ENCODE measurements around the gene DHX30. TPM values are rescaled to one million over a fixed set of nuclear protein-coding genes. Genes with fewer than 3 reads are reported as not detected.

DHX30 gene
- total RNA-seq, 1 donor from 2014 or later, result 68.7 TPM

DNA sequence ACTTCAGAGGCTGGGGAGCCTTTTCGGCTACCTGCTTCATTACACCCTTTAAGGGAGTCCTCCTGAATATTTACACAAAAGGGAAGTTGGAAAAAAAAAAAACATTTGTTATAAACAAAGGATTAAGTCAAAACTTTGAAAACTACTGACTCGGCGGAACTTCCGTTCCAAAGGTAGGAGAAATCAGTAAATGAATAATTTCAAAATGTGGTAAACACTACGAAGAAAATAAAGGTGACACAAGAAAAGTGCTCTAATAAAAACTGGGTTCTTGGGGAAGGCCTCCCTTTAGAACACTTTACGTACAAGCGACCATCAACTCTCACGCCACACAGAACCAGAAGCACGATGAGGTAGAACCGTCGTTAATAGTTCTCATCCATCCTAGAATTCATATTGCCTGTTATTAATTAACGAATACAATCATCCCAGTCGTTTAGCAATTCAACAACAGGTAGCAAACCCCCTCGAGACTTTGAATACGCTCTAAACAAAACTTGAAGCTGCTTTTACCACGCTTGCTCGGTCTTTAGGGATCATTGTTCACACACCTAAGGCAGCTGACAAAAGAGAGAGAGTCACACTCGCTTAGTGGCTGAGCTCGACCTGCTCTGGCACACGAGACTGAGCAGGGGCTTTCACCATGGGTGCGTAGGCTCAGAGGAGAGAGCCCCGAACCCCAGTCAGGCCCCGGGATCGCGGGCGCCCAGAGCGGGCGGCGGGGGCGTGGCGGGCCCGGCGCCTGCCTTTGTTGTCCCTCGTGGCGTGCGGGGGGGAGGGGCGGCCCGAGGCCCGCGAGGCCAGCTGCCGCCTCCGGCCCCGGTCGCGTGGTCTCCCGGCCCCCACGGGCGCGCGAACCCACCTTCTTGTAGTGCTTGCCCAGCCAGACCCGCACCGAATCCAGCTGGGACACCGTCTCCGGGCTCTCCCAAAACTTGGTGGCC lies 21.9 kb upstream of the DHX30 start:
- Mint-ChIP-seq H3K36me3 (ENCODE audit: low read depth, unreplicated experiment) (peaks cover 11% of the 10 kb centered on the region), H3K27me3 (ENCODE audit: unreplicated experiment) (peaks cover 17% of the 10 kb centered on the region), H3K9me3 (ENCODE audit: unreplicated experiment) (no peaks in the 10 kb centered on the region), H3K4me1 (ENCODE audit: unreplicated experiment) (peaks cover 21% of the 10 kb centered on the region), H3K4me3 (ENCODE audit: unreplicated experiment) (peak overlapping the region; percentile 99), H3K27ac (ENCODE audit: unreplicated experiment) (peak overlapping the region; percentile 98)
- peak; percentile 65 for DNase-seq (ENCODE audit: low spot score)
- TF ChIP-seq, protein P1, sequence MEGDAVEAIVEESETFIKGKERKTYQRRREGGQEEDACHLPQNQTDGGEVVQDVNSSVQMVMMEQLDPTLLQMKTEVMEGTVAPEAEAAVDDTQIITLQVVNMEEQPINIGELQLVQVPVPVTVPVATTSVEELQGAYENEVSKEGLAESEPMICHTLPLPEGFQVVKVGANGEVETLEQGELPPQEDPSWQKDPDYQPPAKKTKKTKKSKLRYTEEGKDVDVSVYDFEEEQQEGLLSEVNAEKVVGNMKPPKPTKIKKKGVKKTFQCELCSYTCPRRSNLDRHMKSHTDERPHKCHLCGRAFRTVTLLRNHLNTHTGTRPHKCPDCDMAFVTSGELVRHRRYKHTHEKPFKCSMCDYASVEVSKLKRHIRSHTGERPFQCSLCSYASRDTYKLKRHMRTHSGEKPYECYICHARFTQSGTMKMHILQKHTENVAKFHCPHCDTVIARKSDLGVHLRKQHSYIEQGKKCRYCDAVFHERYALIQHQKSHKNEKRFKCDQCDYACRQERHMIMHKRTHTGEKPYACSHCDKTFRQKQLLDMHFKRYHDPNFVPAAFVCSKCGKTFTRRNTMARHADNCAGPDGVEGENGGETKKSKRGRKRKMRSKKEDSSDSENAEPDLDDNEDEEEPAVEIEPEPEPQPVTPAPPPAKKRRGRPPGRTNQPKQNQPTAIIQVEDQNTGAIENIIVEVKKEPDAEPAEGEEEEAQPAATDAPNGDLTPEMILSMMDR (IDR thresholded peaks at IDR 0.05; ENCODE audit: unreplicated experiment), result no peak

DNA sequence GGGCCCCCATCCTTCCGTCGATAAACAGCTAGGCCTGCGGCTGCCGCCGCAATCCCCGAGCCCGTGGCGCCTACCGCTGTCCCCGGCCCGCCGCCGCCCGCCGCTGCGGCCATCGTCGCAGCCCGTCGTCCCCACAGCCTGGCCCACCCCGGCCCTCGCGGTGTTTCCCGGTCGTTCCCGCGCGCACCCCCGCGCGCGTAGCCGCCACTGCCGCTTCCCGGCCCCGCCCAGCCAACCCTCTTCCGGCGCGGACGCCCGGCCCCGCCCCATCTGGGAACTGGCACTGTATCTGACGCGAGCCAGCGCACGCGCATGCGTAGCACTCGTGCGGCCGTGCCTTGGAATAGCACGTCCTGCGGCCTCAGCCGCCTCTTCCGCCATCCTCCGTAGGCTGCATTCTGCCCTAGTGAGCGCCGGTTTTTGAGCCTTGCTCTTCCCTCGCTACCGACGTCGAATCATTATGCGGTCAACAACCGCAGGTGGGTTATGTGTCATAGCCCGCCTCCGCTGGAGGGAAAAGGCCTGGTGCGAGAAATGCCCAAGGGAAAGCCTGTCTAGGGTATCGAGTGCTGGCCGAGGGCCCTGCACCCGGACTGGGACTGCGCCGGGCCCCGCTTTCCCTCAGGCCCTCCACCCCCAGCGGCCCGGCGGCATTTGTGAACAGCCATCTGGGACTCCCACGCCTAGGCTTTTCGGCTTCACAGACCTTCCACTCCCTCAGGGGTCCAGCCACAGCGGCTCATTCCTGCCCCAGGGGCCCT lies 21.1 kb upstream of the DHX30 start, which contains the start of gene SMARCC1:
SMARCC1 (minus strand) TSS at position 209 of the 761 bp plus-strand sequence; CDS start at position 113, 96 bp downstream.
- no peaks in the 10 kb centered on the region for H3K9me3 Mint-ChIP-seq (ENCODE audit: unreplicated experiment)
- peaks cover 21% of the 10 kb centered on the region for H3K4me1 Mint-ChIP-seq (ENCODE audit: unreplicated experiment)
- peak within 1 kb of the TSS; percentile 99 for H3K4me3 Mint-ChIP-seq (ENCODE audit: unreplicated experiment)
- H3K27me3 Mint-ChIP-seq (ENCODE audit: unreplicated experiment), result peaks cover 17% of the 10 kb centered on the region
- TF ChIP-seq, protein P1 (IDR thresholded peaks at IDR 0.05; ENCODE audit: unreplicated experiment), result no peak
- H3K27ac Mint-ChIP-seq (ENCODE audit: unreplicated experiment), result peak within 1 kb of the TSS; percentile 99
- DNase-seq (ENCODE audit: low spot score), result peak; percentile 99
- peaks cover 11% of the 10 kb centered on the region for H3K36me3 Mint-ChIP-seq (ENCODE audit: low read depth, unreplicated experiment)

DNA sequence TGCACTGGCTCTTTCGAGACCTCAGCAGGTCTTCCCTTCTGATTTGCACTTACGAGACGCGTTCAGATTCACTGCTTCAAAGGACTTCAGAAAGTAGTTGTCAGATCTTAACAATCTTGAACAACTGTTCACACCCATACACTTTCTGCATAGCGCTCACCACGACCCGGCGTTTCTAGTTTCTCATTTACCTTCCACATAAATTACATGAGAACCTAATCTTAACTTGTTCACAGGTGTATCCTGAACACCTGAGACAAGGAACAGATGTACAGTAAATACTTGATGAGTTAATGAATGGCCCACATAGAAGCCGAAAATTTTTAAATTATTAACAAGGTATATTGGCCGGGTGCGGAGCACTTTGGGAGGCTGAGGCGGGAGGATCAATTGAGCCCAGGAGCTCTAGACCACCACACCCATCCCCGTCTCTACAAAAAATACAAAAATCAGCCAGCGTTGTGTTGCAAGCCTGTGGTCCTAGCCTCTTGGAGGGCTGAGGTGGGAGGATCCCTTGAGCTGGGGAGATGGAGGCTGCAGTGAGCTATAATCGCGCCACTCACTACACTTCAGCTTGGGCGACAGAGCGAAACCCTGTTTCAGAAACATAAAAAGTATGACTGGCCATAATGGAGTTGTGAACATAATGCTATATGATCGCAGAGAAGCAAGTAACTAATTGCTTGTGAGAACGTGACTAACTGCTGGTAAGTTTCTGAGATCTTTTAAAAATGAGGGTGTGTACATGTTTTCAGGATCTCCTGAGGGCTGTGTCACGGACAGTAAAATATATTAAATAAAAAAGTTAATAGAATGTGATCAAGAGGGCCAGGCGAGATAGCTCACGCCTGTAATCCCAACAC lies 20.3 kb upstream of the DHX30 start:
- peaks cover 21% of the 10 kb centered on the region for H3K4me1 Mint-ChIP-seq (ENCODE audit: unreplicated experiment)
- H3K27me3 Mint-ChIP-seq (ENCODE audit: unreplicated experiment), result peaks cover 17% of the 10 kb centered on the region
- peaks cover 11% of the 10 kb centered on the region for H3K36me3 Mint-ChIP-seq (ENCODE audit: low read depth, unreplicated experiment)

DNA sequence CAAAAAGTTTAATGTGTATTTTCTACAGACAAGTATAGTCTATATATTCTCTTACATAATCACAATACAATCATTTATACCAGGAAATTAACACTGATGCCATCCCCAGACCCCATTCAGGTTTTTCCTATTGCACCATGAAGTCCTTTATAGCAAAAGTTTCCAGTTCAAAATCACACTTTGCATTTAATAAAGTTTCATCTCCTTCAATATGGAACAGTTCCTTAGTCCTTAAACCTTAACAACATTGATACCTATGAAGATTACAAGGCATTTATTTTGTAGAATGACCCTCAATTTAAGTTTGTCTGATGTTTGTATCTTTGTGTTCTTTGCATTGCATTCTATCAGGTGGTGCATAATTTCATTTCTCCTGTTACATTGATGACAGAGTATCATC lies 19.3 kb upstream of the DHX30 start:
- no peak overlapping the region for H3K4me3 Mint-ChIP-seq (ENCODE audit: unreplicated experiment)
- H3K36me3 Mint-ChIP-seq (ENCODE audit: low read depth, unreplicated experiment), result peaks cover 11% of the 10 kb centered on the region
- H3K9me3 Mint-ChIP-seq (ENCODE audit: unreplicated experiment), result no peaks in the 10 kb centered on the region
- peaks cover 21% of the 10 kb centered on the region for H3K4me1 Mint-ChIP-seq (ENCODE audit: unreplicated experiment)
- no peak overlapping the region for H3K27ac Mint-ChIP-seq (ENCODE audit: unreplicated experiment)
- TF ChIP-seq, protein P1 (IDR thresholded peaks at IDR 0.05; ENCODE audit: unreplicated experiment), result no peak
- peaks cover 17% of the 10 kb centered on the region for H3K27me3 Mint-ChIP-seq (ENCODE audit: unreplicated experiment)
- no peak for DNase-seq (ENCODE audit: low spot score)

More for the DNA sequence above, 20.3 kb upstream of the DHX30 start:
- Mint-ChIP-seq H3K9me3 (ENCODE audit: unreplicated experiment) (no peaks in the 10 kb centered on the region), H3K4me3 (ENCODE audit: unreplicated experiment) (peak overlapping the region; percentile 99), H3K27ac (ENCODE audit: unreplicated experiment) (peak overlapping the region; percentile 99)
- no peak for DNase-seq (ENCODE audit: low spot score)
- TF ChIP-seq, protein P1 (IDR thresholded peaks at IDR 0.05; ENCODE audit: unreplicated experiment), result no peak

Measured in endothelial cell (in vitro differentiated cells).